T1000 (cell line): ENCODE results near the gene DTNA.
"Not testable (repeated sequence)": the region's sequence is repeated elsewhere in the genome, so short reads cannot be mapped to it uniquely, and the experiment has no call there.

ENCODE experiments used
- DNase-seq: peaks from one replicate; lab custom pipeline; 2025; ENCODE audit warnings: mixed read lengths; lab: John Stamatoyannopoulos, UW

Gene DTNA

DNA sequence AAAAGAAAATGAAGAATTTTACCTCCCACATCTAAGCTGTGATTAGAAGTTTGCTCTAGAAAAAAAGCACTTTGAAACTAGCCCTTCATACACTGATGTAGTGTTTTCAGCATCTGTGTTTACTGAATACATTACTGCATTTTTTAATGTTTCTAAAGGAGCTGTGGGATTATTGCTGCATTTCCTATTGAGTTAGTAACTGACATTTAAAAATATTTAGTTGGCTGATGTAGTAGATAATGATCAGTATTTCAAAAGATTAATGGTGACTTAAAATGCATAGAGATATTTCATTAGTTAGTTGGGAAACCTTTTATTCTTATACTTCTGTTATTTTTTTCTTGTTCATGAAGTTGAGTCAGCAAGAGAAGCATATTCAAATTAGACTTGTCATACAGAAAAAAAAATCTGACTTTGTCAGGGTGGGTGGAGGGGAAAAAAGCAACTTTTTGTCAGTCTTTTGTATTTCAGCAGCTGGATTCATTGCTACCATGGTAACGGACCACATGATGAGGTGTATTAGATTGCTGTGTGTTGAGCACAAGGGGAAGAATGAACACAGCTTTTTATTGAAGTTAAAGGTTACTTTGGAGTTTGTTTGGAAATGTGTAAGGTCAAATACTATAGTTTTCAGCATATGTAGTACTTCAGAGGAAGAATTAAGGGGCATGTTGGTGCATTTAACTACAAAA, at the start of gene DTNA:
DTNA (plus strand) TSS at position 549 of the 692 bp plus-strand sequence. CDS start 45,679 bp downstream, outside the sequence.
- peak; percentile 1 for DNase-seq

DNA sequence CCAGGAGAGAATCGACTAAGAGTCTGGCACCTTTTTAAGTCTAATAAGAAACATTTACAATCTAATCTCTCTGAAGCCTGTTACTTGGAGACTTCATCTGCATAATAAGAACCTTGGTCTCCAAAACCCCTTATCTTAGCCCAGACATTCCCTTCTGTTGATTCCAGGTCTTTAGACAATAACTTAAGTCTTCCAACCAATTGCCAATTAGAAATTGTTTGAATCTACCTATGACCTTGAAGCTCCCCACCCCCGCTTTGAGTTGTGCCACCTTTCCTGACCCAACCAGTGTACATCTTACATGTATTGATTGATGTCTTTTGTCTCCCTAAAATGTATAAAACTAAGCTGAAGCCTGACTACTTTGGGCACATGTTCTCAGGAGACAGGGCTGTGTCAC, 49.5 kb upstream of the DTNA start:
- no peak for DNase-seq

DNA sequence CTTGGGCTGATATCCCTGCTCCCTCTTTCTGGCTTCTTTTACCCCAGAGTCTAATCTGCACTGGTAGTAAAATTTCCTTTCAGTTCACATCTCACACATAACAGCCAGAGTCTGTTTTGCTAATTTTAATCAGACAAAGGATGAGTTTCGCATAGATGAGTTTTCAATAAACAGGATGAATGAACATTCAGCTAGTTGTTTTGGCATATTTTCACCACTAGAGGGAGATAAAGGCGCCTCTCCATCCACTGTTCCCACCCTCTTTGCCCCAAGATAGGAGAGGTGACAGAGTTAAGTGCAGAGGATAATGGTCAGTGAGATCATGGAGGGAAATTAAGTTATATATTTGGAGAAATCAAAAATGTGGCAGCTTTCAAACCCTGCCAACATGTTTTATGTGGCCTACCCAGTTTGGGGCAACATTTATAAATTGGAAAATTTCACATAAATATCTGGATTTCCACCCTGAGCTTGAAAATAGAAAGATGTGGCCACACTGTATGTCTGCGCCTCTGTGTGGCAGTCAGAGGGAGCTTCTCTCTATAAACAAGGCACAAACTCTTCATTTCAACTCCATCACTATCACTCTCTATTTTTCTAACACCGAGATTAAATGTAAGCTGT, 48.5 kb upstream of the DTNA start:
- no peak for DNase-seq

DNA sequence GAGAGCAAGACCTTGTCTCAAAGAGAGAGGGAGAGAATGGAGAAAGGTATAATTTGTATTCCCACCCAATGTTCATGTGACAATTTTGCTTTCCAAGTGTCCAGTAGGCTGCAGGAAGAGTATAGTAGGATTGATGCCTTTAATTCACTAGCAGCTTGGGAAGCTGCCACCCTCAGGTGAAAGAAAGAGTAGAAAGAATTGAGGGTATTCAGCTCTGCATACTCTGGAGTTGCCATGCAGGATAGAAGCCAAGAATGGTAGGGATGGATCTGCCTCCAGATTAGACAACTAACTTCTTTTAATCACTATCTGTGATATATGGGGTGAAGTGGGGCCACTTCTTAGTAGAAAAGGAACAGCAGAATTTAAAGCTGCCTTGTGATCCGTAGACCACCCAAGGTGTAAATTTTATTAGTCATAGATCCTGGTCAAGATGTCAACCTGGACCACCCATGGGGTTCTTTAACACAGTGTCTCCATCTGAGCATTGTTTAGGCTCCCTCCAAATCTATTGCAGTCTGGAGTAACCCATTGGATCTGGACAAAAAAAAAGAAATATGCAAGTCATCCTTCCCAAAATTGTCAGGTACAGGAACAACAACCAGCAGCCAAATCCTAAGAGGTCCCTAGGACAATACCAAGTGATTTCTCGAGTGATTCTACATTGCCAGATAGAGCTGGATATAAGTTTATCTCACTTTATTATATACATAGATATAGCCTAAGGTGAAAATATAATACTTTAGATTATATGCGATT, 33.1 kb upstream of the DTNA start:
- no peak for DNase-seq

DNA sequence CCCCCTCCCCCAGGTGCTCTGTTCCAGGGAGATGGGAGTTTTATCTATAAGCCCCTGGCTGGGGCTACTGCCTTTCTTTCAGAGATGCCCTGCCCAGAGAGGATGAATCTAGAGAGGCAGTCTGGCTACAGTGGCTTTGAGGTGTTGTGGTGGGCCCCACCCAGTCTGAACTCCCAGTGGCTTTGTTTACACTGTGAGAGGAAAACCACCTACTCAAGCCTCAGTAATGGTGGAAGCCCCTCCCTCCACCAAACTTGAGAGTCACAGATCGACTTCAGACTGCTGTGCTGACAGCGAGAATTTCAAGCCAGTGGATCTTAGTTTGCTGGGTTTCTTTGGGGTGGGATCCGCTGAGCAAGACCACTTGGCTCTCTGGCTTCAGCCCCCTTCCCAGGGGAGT, 20.3 kb upstream of the DTNA start:
- DNase-seq, result not testable (repeated sequence)

DNA sequence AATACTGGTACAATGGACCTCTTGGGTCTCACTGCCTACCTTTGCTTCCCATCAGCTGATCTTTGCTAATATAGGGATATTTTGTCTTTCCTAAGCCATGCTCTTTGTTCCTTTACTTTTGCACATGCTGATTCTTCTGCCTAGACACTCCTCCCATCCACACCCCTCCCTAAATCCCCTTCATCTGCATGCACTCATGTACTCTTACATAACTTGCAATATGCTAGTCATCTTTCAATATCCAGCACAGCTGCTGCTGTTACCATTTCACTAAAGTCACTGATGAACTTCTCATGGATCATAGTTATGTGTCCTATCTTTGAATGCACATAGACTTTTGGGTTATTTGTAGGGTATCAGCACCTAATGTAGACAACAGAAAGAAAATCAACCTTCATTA, 18.5 kb upstream of the DTNA start:
- no peak for DNase-seq

DNA sequence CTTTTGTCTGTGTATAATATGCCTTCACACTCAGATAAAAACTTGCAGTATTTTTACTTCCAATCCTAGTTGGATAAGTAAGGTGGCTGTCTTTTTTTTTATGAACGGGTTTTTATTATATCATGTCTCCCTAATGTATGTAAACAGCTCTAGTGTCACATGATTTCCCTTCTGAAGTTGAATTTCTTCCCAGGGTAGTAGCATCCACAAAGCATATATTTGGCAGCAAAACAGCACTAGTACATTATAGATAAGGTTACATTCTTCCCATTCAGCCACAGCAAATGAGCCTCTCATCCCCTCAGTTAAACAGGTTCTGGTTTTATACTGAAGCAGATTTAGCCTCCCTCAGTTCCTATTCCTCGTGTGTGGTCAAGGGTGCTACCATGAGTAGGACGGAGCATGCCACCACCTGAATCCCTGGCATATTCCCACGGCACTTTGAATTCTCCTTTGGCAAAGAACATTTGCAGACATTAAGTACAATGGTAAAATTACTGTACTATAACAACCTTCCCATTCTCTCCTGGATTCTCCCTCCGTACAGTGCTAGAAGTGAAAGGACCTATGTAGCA, 15.4 kb upstream of the DTNA start:
- DNase-seq, result no peak

DNA sequence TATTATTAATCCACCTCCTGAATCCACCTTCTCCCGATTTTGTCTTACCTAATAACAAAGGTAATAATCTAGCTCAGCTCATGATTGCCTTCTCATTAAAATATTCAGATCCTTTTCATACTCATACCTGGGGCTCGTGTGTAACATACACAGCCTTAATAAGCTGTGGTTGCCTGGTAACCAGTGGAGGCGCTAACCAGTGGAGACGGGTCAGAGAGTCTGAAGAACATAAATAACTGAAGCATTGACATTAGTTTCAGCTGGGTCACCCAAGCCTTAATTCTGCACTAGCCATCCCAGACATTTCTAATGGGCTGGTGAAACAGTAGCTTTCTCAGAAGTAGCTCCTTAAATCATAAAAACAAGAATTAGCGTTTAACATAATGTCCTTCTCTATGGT, 14.8 kb upstream of the DTNA start:
- DNase-seq, result no peak

DNA sequence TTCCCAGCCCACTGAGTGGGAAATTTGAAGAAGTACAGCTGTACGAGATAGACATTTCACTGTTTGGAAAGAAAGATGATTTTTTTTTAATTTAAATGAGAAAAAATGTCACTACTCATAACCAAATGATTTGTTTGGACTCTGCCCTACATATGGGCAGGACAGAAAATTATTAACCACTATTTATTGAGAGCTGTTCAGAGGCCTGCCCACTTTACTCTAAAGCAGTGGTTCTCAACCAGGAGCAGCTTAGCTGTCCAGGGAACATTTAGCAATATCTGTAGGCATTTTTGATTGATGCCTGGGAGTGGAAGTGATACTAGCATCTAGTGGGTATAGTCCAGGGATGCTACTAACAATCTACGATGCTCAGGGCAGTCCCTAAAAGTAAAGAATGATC, 13.4 kb upstream of the DTNA start:
- DNase-seq, result no peak

DNA sequence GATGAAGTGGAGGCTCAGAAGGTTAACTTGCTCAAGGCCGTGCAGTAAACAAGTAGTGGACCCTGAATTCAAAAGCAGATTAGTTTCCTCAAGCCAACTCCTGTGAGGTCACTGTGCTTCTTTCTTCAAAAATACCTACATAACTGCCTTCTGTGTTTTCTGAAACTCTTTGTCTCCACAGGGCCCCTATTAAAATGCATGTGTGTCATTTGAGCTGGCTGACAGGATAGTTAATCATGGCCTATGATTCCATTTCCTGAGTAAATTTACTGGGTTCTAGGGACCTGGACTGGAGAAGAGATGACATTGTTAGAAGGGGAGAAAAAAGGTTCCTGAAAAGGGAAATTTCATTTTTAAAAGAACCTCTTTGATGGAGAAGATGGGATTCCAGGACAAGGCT, 12.9 kb upstream of the DTNA start:
- DNase-seq, result no peak

DNA sequence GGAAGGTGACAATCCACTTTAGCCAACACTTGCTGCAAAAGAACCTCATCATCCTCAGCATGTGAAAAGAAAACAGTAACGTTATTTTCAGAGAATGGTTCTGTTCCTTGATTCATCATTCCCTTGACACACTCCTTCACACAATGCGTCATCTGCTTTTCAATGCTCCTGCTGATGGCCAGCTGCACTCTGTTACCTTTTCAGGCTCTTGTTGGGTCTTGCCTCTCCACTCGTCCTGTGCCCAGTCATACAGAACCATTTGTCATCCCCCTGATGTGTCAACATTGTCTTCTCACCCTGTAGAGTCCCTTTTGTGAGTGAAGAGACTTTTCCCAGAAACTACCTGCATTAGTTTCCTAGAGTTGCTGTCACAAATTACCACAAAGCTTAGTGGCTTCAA, 12.2 kb upstream of the DTNA start:
- no peak for DNase-seq

DNA sequence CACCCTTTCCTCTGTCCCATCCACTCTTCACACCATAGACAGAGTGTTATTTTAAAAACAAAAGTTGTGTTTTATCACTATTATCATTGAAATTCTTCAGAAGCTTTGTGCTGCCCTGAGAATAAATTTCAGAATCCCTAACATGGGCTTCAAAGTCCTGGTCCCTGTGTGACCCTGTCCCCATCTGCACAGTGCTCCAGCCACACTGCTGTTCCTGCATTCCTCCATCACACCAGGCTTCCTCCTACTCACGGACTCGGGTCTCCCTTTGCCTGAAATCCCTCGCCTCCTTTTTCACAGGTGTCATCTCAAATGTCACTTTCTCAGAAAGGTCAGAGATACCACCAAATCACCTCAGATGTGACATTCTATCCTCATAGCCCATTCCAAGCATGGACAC, 8.2 kb upstream of the DTNA start:
- DNase-seq, result no peak

DNA sequence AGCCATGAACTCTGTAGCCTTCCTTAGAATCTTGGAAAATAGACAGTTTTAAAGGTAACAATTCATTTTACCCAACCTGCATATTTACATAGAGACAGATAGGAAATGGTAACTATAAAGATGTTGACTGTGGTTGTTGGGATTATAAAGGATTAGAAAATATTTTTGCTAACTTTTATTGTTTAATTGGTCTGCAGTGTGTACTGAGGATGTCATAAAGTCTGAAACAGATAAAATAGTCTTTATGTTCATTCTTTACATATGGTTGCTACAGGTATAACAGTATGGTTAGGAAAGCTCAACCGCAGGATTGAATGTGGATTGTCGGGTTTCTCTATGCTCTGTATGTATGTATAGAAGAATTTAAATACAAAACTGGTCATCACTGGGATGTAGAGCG, 7.3 kb upstream of the DTNA start:
- DNase-seq, result no peak

DNA sequence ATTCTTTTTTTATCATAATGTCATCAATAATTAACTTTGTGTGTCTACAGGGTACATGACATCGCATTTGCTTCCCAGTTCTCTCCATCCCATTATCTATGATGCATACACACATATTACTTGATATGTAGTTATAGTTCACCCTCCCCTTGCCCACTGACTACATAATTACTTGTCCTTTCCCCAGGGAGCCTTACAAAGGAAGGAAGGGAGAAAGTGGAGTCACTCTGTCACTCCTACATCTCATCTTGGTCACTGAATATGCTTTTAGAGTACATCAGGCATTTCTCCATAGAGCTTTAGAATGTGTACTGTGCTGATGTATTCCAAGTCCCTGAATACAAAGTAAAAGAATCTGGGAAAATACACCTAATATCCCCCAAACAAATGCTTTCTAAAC, 6.0 kb upstream of the DTNA start:
- DNase-seq, result no peak

DNA sequence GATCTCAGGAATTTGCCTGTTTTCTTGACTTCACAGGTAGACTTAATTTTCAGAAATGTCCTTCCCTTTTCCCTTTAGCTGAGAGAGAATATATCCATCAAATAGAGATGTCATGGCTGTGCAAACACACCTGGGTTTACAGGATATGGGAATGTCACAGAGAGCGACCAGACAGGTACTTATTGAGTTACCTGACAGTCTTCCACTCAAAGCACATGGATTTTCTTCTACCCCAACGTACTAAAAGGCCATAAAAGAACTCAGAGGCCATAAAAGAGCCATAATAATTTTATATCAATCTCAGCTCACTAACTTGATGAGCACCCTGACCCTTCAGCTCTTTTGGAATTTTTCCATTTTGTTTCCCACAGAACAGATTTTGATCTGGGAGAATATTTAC, 5.3 kb upstream of the DTNA start:
- no peak for DNase-seq

DNA sequence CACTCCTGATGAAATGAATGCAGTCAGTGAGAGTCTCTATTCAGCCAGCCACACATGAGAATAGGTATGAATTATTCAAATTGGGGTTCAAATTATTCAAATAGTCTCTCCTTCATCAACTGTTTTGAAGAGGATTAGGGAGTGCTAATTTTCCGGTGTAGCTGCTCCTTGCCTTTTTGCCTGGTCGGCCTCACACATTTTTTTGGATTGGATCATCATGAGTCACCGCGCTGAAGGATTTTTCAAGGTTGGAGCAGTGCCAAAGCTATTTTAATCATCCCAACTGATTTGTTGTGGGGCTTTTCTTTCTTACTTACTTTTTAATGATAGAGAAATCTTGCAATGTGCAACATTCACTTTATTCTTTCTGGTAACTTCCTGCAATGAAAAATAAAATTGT, 2.4 kb upstream of the DTNA start:
- DNase-seq, result peak; percentile 16

DNA sequence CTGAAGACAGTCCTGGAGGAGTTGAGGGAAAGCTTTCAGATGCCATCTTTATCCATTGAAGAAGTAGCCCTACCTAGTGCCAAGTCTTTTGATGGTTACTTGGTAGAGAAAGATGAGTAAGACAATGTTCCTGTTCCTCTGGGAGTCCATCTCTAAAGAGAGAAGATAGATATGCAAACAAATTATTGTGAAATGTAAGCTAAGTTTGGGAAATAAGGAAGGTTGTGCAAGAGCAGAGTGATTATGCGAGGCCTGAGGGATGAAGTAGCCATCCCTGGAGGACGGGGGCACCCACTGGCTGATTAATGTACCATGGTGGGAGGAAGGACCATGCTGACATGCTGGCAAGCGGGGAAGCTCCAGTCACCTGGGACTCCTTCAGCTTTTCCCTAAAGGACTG, 994 bp upstream of the DTNA start:
- peak; percentile 10 for DNase-seq

DNA sequence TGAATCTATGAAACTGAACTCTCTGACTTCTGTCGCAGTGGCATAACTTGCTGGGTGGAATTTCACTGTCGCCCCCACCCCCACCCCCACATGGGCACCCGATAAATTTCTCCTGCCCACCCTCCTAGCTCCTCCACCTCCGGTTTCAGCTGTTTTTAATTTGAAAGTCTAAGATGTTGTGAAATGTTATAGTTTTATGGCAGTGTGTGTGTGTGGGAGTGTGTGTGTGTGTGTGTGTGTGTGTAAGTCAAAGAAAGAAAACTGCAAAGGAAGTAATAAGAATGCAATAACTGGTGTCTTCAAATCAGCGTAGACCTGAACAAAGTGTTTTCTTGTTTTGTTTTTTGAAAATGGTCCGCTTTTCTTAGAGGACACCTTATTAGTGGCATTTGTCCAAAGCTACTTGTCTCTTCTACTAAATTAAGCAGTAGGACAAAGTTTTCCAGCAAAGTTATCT, 388 bp downstream of the DTNA start:
- no peak for DNase-seq

DNA sequence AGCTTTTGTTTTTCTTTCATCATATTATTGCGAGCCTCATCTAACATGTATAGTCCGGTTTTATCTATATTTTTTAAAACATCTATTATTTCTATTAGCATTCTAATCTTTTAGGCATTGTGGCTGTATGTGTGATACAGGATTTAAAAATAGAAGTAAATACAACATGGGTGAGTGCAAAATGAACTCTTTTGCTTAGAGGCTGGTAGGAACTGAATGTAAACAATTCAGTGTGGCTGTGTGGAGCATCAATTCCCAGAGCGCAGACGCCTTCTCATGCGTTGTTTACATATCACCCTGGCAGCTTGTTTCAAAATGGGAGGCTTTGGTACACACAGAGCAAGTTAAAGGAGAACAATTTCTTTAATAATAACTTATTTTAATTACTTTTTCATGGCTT, 836 bp downstream of the DTNA start:
- no peak for DNase-seq

DNA sequence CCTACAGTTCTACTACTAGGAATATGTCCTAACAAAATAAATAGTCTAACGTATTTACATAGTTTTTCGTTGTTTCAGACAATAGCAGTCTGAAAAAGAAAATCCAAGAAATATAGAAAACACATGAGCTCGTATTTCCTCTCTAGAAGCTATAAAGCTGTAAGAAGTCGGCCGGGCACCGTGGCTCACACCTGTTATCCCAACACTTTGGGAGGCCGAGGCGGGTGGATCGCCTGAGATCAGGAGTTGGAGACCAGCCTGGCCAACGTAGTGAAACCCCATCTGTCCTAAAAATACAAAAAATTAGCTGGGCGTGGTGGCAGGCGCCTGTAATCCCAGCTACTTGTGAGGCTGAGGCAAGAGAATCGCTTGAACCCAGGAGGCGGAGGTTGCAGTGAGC, 6.0 kb downstream of the DTNA start:
- DNase-seq, result not testable (repeated sequence)

DNA sequence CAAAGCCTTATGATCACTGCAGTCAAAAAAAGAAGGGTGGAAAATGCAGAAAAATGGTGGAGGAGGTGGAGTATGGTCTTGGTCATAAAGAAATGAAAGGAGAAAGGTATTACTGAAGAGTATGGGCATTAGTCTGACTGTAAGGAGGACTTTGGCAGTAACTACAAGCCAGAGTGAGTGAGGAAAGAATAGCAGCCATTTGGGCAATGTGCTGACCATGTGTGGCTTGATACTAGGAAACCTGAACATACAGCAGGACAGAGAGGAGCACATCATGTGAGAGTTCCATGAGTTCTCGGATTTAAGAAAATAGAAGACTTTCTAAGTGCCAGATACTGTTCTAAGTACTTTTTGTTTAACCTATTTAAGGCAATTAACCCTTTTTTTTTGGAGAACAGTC, 8.5 kb downstream of the DTNA start:
- no peak for DNase-seq

DNA sequence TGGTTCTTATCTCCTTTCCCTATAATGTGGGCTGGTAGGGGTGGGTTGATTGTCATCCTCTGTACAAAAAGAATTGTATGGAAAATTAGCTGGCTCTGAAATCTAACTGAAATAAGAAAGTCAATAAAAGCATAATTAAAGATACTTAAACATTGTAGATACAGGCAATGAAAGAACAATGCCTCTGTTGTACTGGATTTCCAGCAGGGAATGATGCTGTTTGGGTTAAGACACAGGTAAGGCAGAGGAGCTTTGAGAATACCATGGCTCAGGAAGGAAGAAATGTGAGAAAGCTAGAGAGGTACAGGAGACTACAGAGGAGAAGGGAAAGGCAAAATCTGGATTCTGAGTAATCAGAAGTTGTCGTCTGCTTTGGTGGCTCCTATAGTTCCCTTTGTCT, 10.1 kb downstream of the DTNA start:
- DNase-seq, result no peak

DNA sequence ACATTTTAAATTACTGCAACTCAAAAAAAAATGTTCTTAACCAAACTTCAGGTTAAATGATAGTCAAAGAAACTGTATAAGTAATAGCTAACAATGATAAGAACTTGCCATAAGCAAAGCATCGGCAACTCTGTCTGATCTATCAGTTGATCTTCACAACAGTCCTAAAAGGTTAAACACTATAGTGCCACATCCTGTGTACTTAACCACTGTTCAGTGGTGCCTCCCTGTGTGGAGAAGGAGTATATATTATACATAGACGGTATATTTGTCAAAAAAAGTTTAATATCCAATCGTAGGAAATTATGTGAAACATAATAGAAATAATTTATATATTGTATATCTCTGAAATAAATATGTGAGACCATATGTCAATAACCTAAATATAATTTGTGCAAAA, 13.0 kb downstream of the DTNA start:
- DNase-seq, result no peak
